SU-DHL-6 (cell line): ENCODE measurements around the gene ATP10A.

Source experiments
- H2AFZ ChIP-seq: fragments of 200-600 bp; sonication (generic); 2 replicates; pipeline ENCODE4 v1.6.1; 2014; ENCODE audit warnings: low read depth, mild to moderate bottlenecking, moderate library complexity, mixed read lengths, antibody characterized with exemption, low read length; ENCODE audit not compliant: severe bottlenecking
- H3F3A ChIP-seq: fragments of 200-600 bp; shearing (Covaris generic); 2 replicates; pipeline ENCODE4 v1.6.0; 2016; ENCODE audit warnings: antibody characterized with exemption, mild to moderate bottlenecking; ENCODE audit not compliant: insufficient read depth
- H3K27ac ChIP-seq: fragments of 200-600 bp; sonication (generic); 2 replicates; pipeline ENCODE4 v1.5.1; 2016; ENCODE audit warnings: low read depth, mild to moderate bottlenecking, low read length, moderate library complexity, mixed read lengths
- H3K27me3 ChIP-seq: fragments of 200-600 bp; sonication (generic), shearing (Covaris generic); 2 replicates; pipeline ENCODE4 v1.6.0; 2014; ENCODE audit warnings: mild to moderate bottlenecking, low read length
- H3K36me3 ChIP-seq: fragments of 200-600 bp; sonication (generic); 2 replicates; pipeline ENCODE4 v1.6.1; 2014; ENCODE audit warnings: mild to moderate bottlenecking, low read length, mixed read lengths
- H3K4me2 ChIP-seq: fragments of 300-600, 200-600 bp; shearing (Covaris generic), sonication (generic); 2 replicates; pipeline ENCODE4 v1.6.0; 2014; ENCODE audit warnings: low read length, low read depth, mild to moderate bottlenecking; ENCODE audit not compliant: poor library complexity, severe bottlenecking
- H3K4me3 ChIP-seq: fragments of 200-600 bp; sonication (generic); 2 replicates; pipeline ENCODE4 v1.5.1; 2014; ENCODE audit warnings: antibody characterized with exemption, low read length, mild to moderate bottlenecking, mixed read lengths; ENCODE audit not compliant: insufficient read depth, poor library complexity, severe bottlenecking
- H3K79me2 ChIP-seq: fragments of 200-600 bp; sonication (generic); 2 replicates; pipeline ENCODE4 v1.6.1; 2014; ENCODE audit warnings: mild to moderate bottlenecking, low read length, moderate library complexity; ENCODE audit not compliant: insufficient read depth
- H3K9ac ChIP-seq: fragments of 200-600 bp; sonication (generic); 2 replicates; pipeline ENCODE4 v1.7.0; 2014; ENCODE audit warnings: mild to moderate bottlenecking, low read length
- H3K9me2 ChIP-seq: fragments of 200-600 bp; sonication (generic); replicated peaks from 2 replicates; pipeline ENCODE4 v1.6.1; 2014; ENCODE audit warnings: low read length; ENCODE audit not compliant: insufficient read depth
- H3K9me3 ChIP-seq: fragments of 200-600 bp; sonication (generic); 2 replicates; pipeline ENCODE4 v1.6.1; 2014; ENCODE audit warnings: low read length, mixed read lengths; ENCODE audit not compliant: insufficient read depth
- H4K20me1 ChIP-seq: fragments of 200-600 bp; sonication (generic); 2 replicates; pipeline ENCODE4 v1.6.1; 2014; ENCODE audit warnings: low read depth, mild to moderate bottlenecking, antibody characterized with exemption, low read length, moderate library complexity, mixed read lengths
- CTCF ChIP-seq: fragments of 200-600 bp; sonication (generic); IDR thresholded peaks from one replicate; pipeline ENCODE4 v1.5.1; 2017; ENCODE audit warnings: antibody characterized with exemption, mild to moderate bottlenecking, low read length, moderate library complexity; ENCODE audit not compliant: insufficient read depth, poor library complexity, severe bottlenecking
- EZH2phosphoT487 ChIP-seq: fragments of 200-600 bp; sonication (generic), shearing (Covaris generic); conservative IDR thresholded peaks from 2 replicates; pipeline ENCODE4 v1.6.1; 2018; ENCODE audit warnings: mild to moderate bottlenecking, antibody characterized with exemption, low read length, moderate library complexity, mixed read lengths

ATP10A gene

GRCh38 chr15:25847051-25847450 lies 16.1 kb downstream of the ATP10A start:
- no peak overlapping the region for H3K9ac ChIP-seq
- no peaks in the 10 kb centered on the region for H3K9me2 ChIP-seq
- TF ChIP-seq CTCF (no peak), EZH2phosphoT487 (no peak)
- H3K79me2 ChIP-seq = no peaks in the 10 kb centered on the region
- H3F3A ChIP-seq = no peaks in the 10 kb centered on the region
- H3K27me3 ChIP-seq = no peaks in the 10 kb centered on the region
- no peaks in the 10 kb centered on the region for H4K20me1 ChIP-seq
- no peak overlapping the region for H3K4me2 ChIP-seq
- H3K9me3 ChIP-seq = no peaks in the 10 kb centered on the region
- H2AFZ ChIP-seq = no peak overlapping the region
- no peak overlapping the region for H3K4me3 ChIP-seq
- H3K27ac ChIP-seq = no peak overlapping the region
- H3K36me3 ChIP-seq = no peaks in the 10 kb centered on the region

DNA sequence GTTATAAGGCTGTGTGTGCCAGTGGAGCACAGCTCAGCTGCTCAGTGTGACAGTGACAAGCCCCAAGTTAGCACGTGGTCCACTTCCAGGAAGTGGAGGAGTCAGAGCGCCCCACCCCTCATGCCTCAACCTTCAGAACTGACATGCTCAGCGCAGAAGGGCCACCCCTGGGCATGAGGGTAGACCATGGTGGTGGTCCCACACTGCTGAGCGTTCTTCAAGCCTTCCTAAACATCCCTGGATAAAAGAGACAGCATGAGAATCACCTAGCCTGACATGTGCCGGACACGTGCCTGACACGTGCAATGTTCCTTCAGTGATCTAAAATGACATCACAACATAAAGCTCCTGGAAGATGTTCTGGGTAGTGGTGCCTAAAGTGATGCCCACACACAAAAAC lies 16.8 kb downstream of the ATP10A start:
- Histone ChIP-seq H3K4me3 (no peak overlapping the region), H3K4me2 (no peak overlapping the region), H2AFZ (no peak overlapping the region), H4K20me1 (no peaks in the 10 kb centered on the region), H3F3A (no peaks in the 10 kb centered on the region), H3K36me3 (no peaks in the 10 kb centered on the region), H3K9me2 (no peaks in the 10 kb centered on the region), H3K79me2 (no peaks in the 10 kb centered on the region), H3K27me3 (no peaks in the 10 kb centered on the region), H3K9me3 (no peaks in the 10 kb centered on the region), H3K27ac (no peak overlapping the region), H3K9ac (no peak overlapping the region)
- TF ChIP-seq EZH2phosphoT487 (no peak), CTCF (no peak)

DNA sequence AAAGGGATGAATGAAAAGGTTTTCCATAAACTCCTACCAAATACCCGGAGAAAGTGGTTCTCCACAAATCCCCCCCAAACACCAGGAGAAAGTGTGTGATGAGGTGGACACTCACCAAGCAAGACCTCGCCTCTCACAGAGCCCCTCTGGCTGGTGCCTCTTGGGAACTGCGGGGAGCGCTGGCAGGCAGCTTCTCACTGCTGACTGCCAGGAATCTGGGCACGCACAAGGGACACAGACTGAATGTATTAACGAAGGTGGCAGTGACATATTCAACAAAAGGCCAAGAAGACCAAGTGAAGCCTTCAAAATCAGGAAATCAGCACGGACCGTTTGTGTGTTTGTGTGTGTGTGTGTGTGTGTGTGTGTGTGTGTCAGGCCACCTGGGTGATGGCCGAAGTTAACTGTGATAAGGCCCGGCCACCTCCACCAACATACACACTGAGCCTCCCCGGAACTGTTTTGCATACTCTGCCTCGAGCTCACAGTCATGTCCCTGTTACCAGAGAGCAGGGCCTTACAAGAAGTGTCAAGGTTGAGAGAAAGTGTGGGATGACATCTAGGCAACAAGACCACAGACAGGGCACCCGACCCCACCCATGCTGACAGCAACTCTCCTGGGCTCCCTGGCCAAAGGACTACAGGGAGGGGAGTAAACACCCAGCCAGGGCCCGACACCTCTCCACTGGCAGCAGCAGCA lies 18.0 kb downstream of the ATP10A start:
- no peaks in the 10 kb centered on the region for H3K9me2 ChIP-seq
- no peaks in the 10 kb centered on the region for H3K79me2 ChIP-seq
- no peak overlapping the region for H3K4me3 ChIP-seq
- no peak for TF ChIP-seq CTCF
- TF ChIP-seq EZH2phosphoT487 = no peak
- H3K9ac ChIP-seq = no peak overlapping the region
- no peak overlapping the region for H2AFZ ChIP-seq
- H3K27ac ChIP-seq = no peak overlapping the region
- no peaks in the 10 kb centered on the region for H3K36me3 ChIP-seq
- no peaks in the 10 kb centered on the region for H4K20me1 ChIP-seq
- no peaks in the 10 kb centered on the region for H3K9me3 ChIP-seq
- H3K27me3 ChIP-seq = no peaks in the 10 kb centered on the region
- H3F3A ChIP-seq = no peaks in the 10 kb centered on the region
- no peak overlapping the region for H3K4me2 ChIP-seq
